Karpas-422 (cell line): ENCODE data around the gene FCHSD2. TPM values are rescaled to one million over a fixed set of nuclear protein-coding genes. Genes with fewer than 3 reads are reported as not detected.

Experiments used
- DNase-seq: peaks from one replicate; pipeline ENCODE4 v3.0.0-alpha.2; 2015
- H2AFZ ChIP-seq: fragments of 200-600 bp; sonication (generic); 2 replicates; pipeline ENCODE4 v1.6.1; 2014; ENCODE audit warnings: antibody characterized with exemption, low read length, mixed read lengths
- H3K27ac ChIP-seq: fragments of 200-600 bp; sonication (generic); 2 replicates; pipeline ENCODE4 v1.5.1; 2014; ENCODE audit warnings: mild to moderate bottlenecking, low read length, moderate library complexity
- H3K27me3 ChIP-seq: fragments of 200-600 bp; sonication (generic); 2 replicates; pipeline ENCODE4 v1.6.1; 2014; ENCODE audit warnings: low read length, mixed read lengths
- H3K36me3 ChIP-seq: fragments of 200-600 bp; sonication (generic); 2 replicates; pipeline ENCODE4 v1.6.1; 2014; ENCODE audit warnings: low read length, mixed read lengths; ENCODE audit not compliant: insufficient read depth
- H3K4me1 ChIP-seq: fragments of 200-600 bp; sonication (generic); 2 replicates; pipeline ENCODE4 v1.6.1; 2014; ENCODE audit warnings: mild to moderate bottlenecking, low read length, mixed read lengths
- H3K4me2 ChIP-seq: fragments of 200-600 bp; sonication (generic); 2 replicates; pipeline ENCODE4 v1.6.1; 2014; ENCODE audit warnings: low read length, low read depth, mild to moderate bottlenecking; ENCODE audit not compliant: poor library complexity, severe bottlenecking
- H3K4me3 ChIP-seq: fragments of 200-600 bp; sonication (generic); 2 replicates; pipeline ENCODE4 v1.5.1; 2014; ENCODE audit warnings: mild to moderate bottlenecking, antibody characterized with exemption, low read length, mixed read lengths
- H3K79me2 ChIP-seq: fragments of 200-600 bp; sonication (generic); 2 replicates; pipeline ENCODE4 v1.6.1; 2014; ENCODE audit warnings: mild to moderate bottlenecking, low read length, mixed read lengths
- H3K9ac ChIP-seq: fragments of 200-600 bp; sonication (generic); 2 replicates; pipeline ENCODE4 v1.6.0; 2014; ENCODE audit warnings: low read length
- H3K9me2 ChIP-seq: fragments of 200-600 bp; sonication (generic), shearing (Covaris generic); replicated peaks from 2 replicates; pipeline ENCODE4 v1.6.0; 2014; ENCODE audit warnings: mild to moderate bottlenecking, low read length, moderate library complexity; ENCODE audit not compliant: insufficient read depth
- H3K9me3 ChIP-seq: fragments of 300-700, 200-600 bp; sonication (generic); 2 replicates; pipeline ENCODE4 v1.6.1; 2014; ENCODE audit warnings: low read length, mixed read lengths
- H4K20me1 ChIP-seq: fragments of 200-600 bp; sonication (generic); 2 replicates; pipeline ENCODE4 v1.6.1; 2014; ENCODE audit warnings: mild to moderate bottlenecking, antibody characterized with exemption, low read length, low read depth; ENCODE audit not compliant: insufficient read depth
- total RNA-seq: library from RNA; depleted of rRNA; stranded (reverse); fragments of >200 nt; shearing (Covaris generic); gene quantifications from 2 replicates; pipeline ENCODE4 v1.2.3, GENCODE V29; 2014; ENCODE audit warnings: low replicate concordance

Gene FCHSD2
- total RNA-seq, 1 experiment from 2014 or later, result 48.2 TPM

- Histone ChIP-seq H3K79me2 (no peaks in the 10 kb centered on the region), H3K4me2 (no peak overlapping the region), H3K27ac (no peak overlapping the region), H3K9me3 (no peaks in the 10 kb centered on the region), H3K9me2 (no peaks in the 10 kb centered on the region), H2AFZ (no peak overlapping the region), H3K4me1 (peaks cover 16% of the 10 kb centered on the region), H3K36me3 (no peaks in the 10 kb centered on the region), H3K9ac (no peak overlapping the region), H3K27me3 (no peaks in the 10 kb centered on the region), H4K20me1 (no peaks in the 10 kb centered on the region), H3K4me3 (no peak overlapping the region)
- DNase-seq, result no peak
These were observed 44.3 kb upstream of the FCHSD2 start for GRCh38 chr11:73186294-73186850.

GRCh38 chr11:73185680-73186293, 43.7 kb upstream of the FCHSD2 start:
- Histone ChIP-seq H2AFZ (no peak overlapping the region), H3K27me3 (no peaks in the 10 kb centered on the region), H3K4me3 (no peak overlapping the region), H3K4me2 (no peak overlapping the region), H4K20me1 (no peaks in the 10 kb centered on the region), H3K79me2 (no peaks in the 10 kb centered on the region), H3K9me3 (no peaks in the 10 kb centered on the region), H3K9ac (no peak overlapping the region), H3K4me1 (peaks cover 16% of the 10 kb centered on the region), H3K9me2 (no peaks in the 10 kb centered on the region), H3K36me3 (no peaks in the 10 kb centered on the region), H3K27ac (no peak overlapping the region)
- no peak for DNase-seq

- no peaks in the 10 kb centered on the region for H3K79me2 ChIP-seq
- H3K4me1 ChIP-seq, result peaks cover 16% of the 10 kb centered on the region
- no peaks in the 10 kb centered on the region for H3K36me3 ChIP-seq
- no peak overlapping the region for H3K9ac ChIP-seq
- peak overlapping the region; percentile 75; the same call in 1 of the 2 replicates for H2AFZ ChIP-seq
- peak overlapping the region; percentile 32; the same call in 1 of the 2 replicates for H3K4me3 ChIP-seq
- H3K4me2 ChIP-seq, result peak overlapping the region; percentile 53
- H3K27me3 ChIP-seq, result no peaks in the 10 kb centered on the region
- DNase-seq, result peak; percentile 86
- no peak overlapping the region for H3K27ac ChIP-seq
- no peaks in the 10 kb centered on the region for H4K20me1 ChIP-seq
- no peaks in the 10 kb centered on the region for H3K9me3 ChIP-seq
- no peaks in the 10 kb centered on the region for H3K9me2 ChIP-seq
These were observed 43.0 kb upstream of the FCHSD2 start for GRCh38 chr11:73184953-73185671.

GRCh38 chr11:73182824-73183321, 40.8 kb upstream of the FCHSD2 start:
- Histone ChIP-seq H3K27ac (no peak overlapping the region), H3K9me2 (no peaks in the 10 kb centered on the region), H3K9ac (no peak overlapping the region), H3K4me2 (no peak overlapping the region), H3K36me3 (no peaks in the 10 kb centered on the region), H3K27me3 (no peaks in the 10 kb centered on the region), H3K4me3 (no peak overlapping the region), H3K4me1 (peaks cover 1% of the 10 kb centered on the region), H3K79me2 (no peaks in the 10 kb centered on the region), H4K20me1 (no peaks in the 10 kb centered on the region), H2AFZ (no peak overlapping the region), H3K9me3 (no peaks in the 10 kb centered on the region)
- DNase-seq, result no peak

GRCh38 chr11:73178681-73179080, 36.6 kb upstream of the FCHSD2 start:
- H3K9me3 ChIP-seq, result no peaks in the 10 kb centered on the region
- H3K4me3 ChIP-seq, result no peak overlapping the region
- H4K20me1 ChIP-seq, result no peaks in the 10 kb centered on the region
- H3K9ac ChIP-seq, result no peak overlapping the region
- no peaks in the 10 kb centered on the region for H3K9me2 ChIP-seq
- no peak overlapping the region for H2AFZ ChIP-seq
- H3K4me2 ChIP-seq, result no peak overlapping the region
- no peaks in the 10 kb centered on the region for H3K27me3 ChIP-seq
- no peak for DNase-seq
- no peak overlapping the region for H3K27ac ChIP-seq
- H3K79me2 ChIP-seq, result no peaks in the 10 kb centered on the region
- H3K4me1 ChIP-seq, result peaks cover 28% of the 10 kb centered on the region
- H3K36me3 ChIP-seq, result no peaks in the 10 kb centered on the region

GRCh38 chr11:73177778-73178539, 35.8 kb upstream of the FCHSD2 start:
- H3K27me3 ChIP-seq, result no peaks in the 10 kb centered on the region
- H4K20me1 ChIP-seq, result no peaks in the 10 kb centered on the region
- no peak overlapping the region for H3K4me3 ChIP-seq
- H3K9me2 ChIP-seq, result no peaks in the 10 kb centered on the region
- H3K79me2 ChIP-seq, result no peaks in the 10 kb centered on the region
- H3K9me3 ChIP-seq, result no peaks in the 10 kb centered on the region
- H3K4me2 ChIP-seq, result no peak overlapping the region
- peak overlapping the region; percentile 61 for H3K9ac ChIP-seq
- H3K27ac ChIP-seq, result peak overlapping the region; percentile 88; the same call in 1 of the 2 replicates
- no peak overlapping the region for H2AFZ ChIP-seq
- peak; percentile 95 for DNase-seq
- H3K36me3 ChIP-seq, result no peaks in the 10 kb centered on the region
- H3K4me1 ChIP-seq, result peaks cover 28% of the 10 kb centered on the region

GRCh38 chr11:73177380-73177777, 35.3 kb upstream of the FCHSD2 start:
- H3K36me3 ChIP-seq, result no peaks in the 10 kb centered on the region
- no peaks in the 10 kb centered on the region for H3K9me3 ChIP-seq
- peak overlapping the region; percentile 61 for H3K9ac ChIP-seq
- no peaks in the 10 kb centered on the region for H3K79me2 ChIP-seq
- H3K4me1 ChIP-seq, result peaks cover 28% of the 10 kb centered on the region
- H2AFZ ChIP-seq, result no peak overlapping the region
- no peak overlapping the region for H3K4me2 ChIP-seq
- peak overlapping the region; percentile 88 for H3K27ac ChIP-seq
- H3K4me3 ChIP-seq, result no peak overlapping the region
- no peak for DNase-seq
- no peaks in the 10 kb centered on the region for H3K9me2 ChIP-seq
- no peaks in the 10 kb centered on the region for H4K20me1 ChIP-seq
- H3K27me3 ChIP-seq, result no peaks in the 10 kb centered on the region

- Histone ChIP-seq H3K27me3 (no peaks in the 10 kb centered on the region), H3K79me2 (no peaks in the 10 kb centered on the region), H3K9ac (peak overlapping the region; percentile 61), H3K9me2 (no peaks in the 10 kb centered on the region), H3K4me1 (peaks cover 28% of the 10 kb centered on the region), H4K20me1 (no peaks in the 10 kb centered on the region), H2AFZ (no peak overlapping the region), H3K27ac (peak overlapping the region; percentile 88), H3K9me3 (no peaks in the 10 kb centered on the region), H3K4me2 (peak overlapping the region; percentile 43), H3K4me3 (no peak overlapping the region), H3K36me3 (no peaks in the 10 kb centered on the region)
- no peak for DNase-seq
These were observed 34.7 kb upstream of the FCHSD2 start for GRCh38 chr11:73176874-73177155.
